GM21737 (cell line): ENCODE results near the gene CTNNA2.

Experiments used
- ATAC-seq: cut with Tn5 transposase; IDR thresholded peaks from one replicate; pipeline ENCODE4 v1.9.1; 2021; ENCODE audit warnings: mild to moderate bottlenecking, moderate library complexity; ENCODE audit not compliant: unreplicated experiment

Gene CTNNA2

DNA sequence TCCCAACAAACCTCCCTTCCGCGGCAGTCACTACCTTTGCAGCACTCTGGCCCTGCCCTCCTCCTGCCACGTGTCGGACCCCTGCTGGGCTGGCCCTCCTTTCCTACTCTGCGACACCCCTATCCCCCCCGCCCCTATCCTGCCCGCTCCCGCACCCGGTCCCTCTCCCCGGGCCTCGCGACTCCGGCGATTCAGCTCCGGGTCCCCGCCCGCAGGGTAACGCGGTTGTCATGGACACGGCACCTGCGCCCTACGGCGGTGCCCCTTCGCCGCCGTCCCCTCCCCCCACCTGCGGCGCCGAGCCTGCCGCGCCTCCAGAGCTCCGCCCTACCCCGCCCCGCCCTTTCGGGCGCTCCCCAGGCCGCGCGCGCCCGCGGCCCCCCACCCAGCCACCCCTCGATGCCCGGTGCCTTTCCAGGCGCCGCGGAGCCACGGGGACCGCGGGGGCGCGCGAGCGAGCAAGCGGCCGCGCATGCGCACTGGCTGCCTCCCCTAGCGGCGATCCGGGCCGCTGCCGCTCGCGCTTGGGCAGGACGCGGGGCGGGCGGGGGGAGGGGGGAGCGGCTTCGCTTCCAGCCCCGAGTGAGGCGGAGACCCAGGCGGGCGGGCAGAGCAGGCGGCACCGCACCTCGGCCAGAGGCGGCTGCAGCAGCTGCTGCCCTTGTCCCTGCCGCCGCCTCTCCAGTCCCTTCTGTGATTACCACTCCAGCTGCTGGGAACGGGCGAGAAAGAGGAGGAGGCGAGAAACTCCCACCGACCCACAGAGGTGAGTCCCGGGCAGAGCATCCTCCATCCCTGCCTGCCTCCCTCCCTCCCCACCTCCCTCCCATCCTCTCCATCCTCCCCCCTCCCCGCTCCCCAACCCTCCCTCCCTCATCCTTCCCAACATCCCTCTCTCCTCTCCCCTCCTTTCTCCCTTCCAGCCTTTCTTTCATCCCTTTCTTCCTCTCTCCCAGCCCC is at the start of gene CTNNA2:
Gene CTNNA2 (plus strand): TSS at position 610 of the 960 bp plus-strand sequence.
- ATAC-seq, result no peak

- no peak for ATAC-seq
Measured at GRCh38 chr2:79487399-79487798, 25.5 kb upstream of the CTNNA2 start.

GRCh38 chr2:79511320-79511951 is 1.4 kb upstream of the CTNNA2 start:
- no peak for ATAC-seq

DNA sequence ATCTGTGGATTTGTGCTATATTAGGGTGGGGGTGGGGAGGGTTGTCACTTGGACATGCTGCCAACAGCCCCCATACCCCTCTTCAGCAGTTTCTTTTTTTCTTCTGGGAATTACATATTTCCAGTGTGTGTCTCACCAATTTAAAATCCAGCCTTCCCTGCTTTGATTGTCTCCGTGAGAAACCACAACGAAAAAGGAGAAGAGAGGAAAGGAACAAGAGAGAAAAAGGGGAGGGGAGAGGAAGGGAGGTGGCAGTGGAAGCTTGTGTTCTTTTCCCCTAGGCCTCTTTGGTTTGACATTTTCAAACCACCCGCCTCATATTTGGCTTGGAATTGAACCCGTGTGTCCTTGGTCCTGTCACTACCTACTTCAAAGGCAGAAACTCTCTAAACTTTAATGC is 860 bp downstream of the CTNNA2 start:
- ATAC-seq, result no peak

DNA sequence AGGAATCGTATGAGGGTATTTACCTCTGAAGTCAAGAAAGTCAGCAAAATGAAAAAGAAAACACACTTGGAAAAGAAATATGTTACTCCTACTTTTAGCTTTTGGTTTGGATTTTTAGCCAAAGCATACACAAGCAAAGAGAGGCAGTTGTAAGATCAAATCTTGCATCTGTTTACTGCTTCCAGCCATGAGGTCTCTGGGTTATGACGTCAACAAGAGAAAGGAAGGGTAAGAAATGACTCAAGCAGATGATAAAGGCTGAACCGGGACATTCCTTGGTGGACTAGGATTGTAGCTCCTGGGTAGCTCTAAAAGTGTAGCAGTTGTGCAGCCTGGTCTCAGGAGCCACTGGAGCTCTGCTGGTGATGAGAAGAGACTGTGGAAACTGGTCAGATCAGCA is 16.8 kb downstream of the CTNNA2 start:
- no peak for ATAC-seq

DNA sequence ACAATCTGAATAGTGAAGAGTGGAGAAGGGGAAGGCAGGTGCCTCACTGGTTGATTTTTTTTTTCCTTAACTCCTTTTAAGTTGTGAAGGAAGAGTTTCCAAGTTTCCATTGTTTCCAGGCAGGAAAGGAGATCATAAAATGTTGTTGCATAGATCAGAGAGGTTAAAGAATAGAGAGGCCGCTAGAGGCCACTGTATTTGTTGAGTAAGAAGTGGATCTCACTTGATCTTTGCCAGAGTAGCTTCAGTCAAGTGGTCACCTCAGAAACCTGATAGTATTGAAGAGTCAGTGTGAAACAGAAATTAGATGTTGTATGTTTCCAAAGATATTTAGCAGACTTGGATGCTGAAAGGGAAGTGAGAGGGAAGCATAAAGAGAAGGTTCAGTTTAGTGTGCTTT is 17.6 kb downstream of the CTNNA2 start:
- ATAC-seq, result no peak

GRCh38 chr2:79547568-79547967 is 34.7 kb downstream of the CTNNA2 start:
- no peak for ATAC-seq

GRCh38 chr2:79552653-79553052 is 39.8 kb downstream of the CTNNA2 start:
- ATAC-seq, result no peak

GRCh38 chr2:79554899-79555298 is 42.0 kb downstream of the CTNNA2 start:
- no peak for ATAC-seq

- ATAC-seq, result no peak
Measured at GRCh38 chr2:79564065-79564464, 51.2 kb downstream of the CTNNA2 start.

GRCh38 chr2:79569048-79569447 is 56.2 kb downstream of the CTNNA2 start:
- no peak for ATAC-seq

DNA sequence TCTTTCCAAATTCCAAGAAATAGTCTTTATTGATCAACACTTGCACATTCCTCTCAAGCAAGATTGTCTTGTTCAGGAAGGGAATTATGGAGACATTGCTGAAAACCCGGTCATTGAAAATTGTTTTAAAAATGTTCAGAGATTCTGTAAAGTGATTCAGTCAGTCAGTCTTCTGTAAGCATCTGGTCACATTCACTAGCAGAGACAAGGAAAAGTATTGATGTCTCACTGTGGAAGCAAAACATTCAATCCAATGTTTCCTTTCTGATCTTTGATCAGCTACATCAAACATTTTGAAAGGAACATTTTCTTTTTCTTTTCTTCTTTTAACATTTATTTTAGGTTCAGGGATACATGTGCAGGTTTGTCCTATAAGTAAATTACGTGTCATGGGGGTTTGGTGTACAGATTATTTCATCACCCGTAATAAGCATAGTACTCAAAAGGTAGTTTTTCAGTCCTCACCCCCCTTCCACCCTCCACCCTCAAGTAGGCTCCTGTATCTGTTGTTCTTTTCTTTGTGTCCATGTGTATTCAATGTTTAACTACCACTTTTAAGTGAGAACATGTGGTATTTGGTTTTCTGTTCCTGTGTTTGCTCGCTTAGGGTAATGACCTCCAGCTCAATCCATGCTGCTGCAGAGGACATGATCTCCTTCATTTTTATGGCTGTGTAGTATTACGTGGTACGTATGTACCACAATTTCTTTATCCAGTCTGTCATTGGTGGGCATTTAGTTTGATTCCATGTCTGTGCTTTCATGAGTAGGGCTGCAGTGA is 61.2 kb downstream of the CTNNA2 start:
- no peak for ATAC-seq

GRCh38 chr2:79576451-79576850 is 63.6 kb downstream of the CTNNA2 start:
- ATAC-seq, result no peak

- no peak for ATAC-seq
Measured at GRCh38 chr2:79578952-79579351, 66.1 kb downstream of the CTNNA2 start.

GRCh38 chr2:79580175-79580574 is 67.3 kb downstream of the CTNNA2 start:
- ATAC-seq, result no peak

DNA sequence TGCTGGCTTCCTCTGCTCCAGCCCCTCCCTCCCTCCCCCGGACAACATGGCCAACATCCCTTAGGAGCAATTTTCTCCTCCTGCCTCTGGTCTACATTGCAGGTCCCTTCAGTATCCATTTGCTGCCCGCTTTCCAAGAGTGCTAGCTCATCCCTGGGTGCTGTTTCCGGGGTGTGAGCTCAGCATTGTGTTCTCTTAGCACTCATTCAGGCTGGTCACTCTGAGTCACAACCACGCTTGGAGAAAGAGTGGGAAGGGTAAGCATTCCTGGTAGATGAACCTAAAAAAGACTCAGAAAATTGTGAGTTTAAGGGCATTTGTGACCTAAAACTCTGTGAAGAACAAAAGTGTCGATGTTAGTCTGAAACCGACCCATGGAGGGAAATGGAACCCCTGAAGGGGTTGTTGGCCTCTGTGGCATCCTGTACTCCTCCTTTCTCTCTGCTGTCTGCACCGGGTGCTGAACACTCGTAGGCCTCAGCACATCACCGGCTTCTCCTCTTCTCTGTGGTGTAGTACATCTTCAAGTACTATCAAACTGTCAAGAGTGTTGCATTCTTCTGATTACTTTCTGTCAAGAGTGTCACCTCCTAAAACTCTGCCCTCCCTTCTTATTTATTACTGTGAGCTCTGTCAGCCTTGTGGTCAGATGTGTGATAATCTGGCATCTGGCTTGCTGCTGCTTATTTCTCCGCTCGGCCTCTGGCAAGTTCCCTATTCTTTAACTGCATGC is 73.0 kb downstream of the CTNNA2 start:
- ATAC-seq, result no peak

- no peak for ATAC-seq
Measured at GRCh38 chr2:79591281-79591680, 78.4 kb downstream of the CTNNA2 start.

DNA sequence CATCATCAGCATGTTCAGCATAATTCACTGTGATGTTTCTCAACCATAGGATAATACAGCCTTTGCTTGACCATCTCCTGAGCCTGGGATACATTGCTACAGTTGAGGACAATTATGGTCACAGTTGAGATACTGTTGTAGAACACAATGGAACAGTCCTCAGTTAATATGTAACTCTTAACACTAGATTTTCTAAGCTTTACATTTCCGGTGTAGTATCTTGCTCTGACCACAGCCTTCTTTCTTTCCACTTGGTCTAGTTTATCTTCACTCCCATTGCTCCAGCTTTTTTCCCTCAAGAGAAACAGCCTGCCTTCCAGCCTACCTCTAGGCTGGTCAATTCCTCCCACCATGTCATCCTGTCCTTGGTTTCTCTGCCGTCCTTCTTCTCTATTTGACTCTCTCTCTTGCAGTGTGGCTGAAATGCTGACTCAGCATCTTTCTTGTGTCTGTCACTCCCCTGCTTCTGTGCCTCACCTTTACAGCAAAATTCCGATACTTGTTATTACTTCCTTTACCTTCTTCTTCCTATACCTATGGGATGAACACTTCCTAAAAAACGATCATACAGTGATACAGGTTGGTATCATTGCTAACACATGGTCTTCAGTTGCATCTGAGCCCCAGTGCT is 80.5 kb downstream of the CTNNA2 start:
- no peak for ATAC-seq

DNA sequence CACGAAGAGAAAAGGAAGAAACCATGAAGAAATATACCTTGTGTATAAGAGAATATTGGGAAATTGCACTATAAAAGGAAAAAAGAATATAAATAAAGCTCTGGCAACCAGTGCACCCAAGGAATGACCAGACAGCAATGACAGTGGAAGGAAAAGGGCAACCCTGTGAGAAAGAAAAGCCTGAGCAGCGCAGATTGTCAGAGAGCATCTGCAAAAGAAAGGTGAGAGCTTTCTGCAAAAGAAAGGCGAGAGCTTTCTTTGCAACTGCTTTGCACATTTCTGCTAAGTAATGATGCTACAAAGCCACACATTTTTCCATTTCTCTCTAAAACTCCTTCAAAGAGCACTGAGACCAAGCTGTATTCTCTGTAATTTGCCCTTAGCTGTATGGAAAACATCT is 83.6 kb downstream of the CTNNA2 start:
- ATAC-seq, result no peak

DNA sequence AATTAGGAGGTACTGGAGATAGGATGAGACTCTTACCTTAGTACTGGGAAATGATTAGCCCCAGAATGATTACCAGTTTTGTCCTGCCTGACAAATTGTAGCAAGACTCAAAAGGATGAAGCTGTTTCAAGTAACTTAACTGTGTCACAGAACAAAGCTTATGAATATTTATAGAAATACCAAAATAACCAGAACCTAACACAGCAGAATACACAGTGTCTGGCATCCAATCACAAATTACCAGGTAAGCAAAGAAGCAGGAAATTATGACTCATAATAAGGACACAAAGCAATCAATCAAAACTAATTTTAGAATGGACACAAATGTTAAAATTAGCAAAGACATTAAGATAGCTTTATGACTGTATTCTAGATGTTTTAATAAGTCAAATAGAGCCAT is 91.9 kb downstream of the CTNNA2 start:
- ATAC-seq, result no peak
